H1 (cell line): Measurements from ENCODE around the gene ZNF598. TPM values are rescaled to one million over a fixed set of nuclear protein-coding genes. Genes with fewer than 3 reads are reported as not detected.

Experiments
- CHD7 ChIP-seq: fragments of 300-600 bp; sonication (generic); IDR thresholded peaks from 2 replicates; pipeline ENCODE4 v1.7.1; 2012; ENCODE audit warnings: low read length, moderate library complexity, mild to moderate bottlenecking, inconsistent platforms; ENCODE audit not compliant: insufficient replicate concordance
- GABPA ChIP-seq: IDR thresholded peaks from 2 replicates; pipeline ENCODE4 v1.6.1; 2011; ENCODE audit warnings: mild to moderate bottlenecking, low read length, moderate library complexity, borderline replicate concordance; ENCODE audit not compliant: insufficient read depth
- PHF8 ChIP-seq: fragments of 200-600 bp; sonication (generic); conservative IDR thresholded peaks from 2 replicates; pipeline ENCODE4 v1.7.1; 2012; ENCODE audit warnings: low read depth, mild to moderate bottlenecking, inconsistent platforms, low read length, moderate library complexity
- POLR2A ChIP-seq, 2 experiments: IDR thresholded peaks; 1 replicate in 1 of 2; 2 replicates in 1 of 2; pipeline ENCODE4 v1.6.1; 2011; ENCODE audit warnings: low read depth in 2 of 2, low read length in 2 of 2, mild to moderate bottlenecking in 2 of 2; ENCODE audit errors: control extremely low read depth in 1 of 2
- RNF2 ChIP-seq: fragments of 200-900, 300-1000 bp; sonication (generic); IDR thresholded peaks from 2 replicates; pipeline ENCODE4 v1.7.1; 2016; ENCODE audit warnings: borderline replicate concordance, low read depth, mild to moderate bottlenecking, antibody characterized with exemption, low read length; ENCODE audit not compliant: poor library complexity, severe bottlenecking; ENCODE audit errors: missing control alignments
- SIRT6 ChIP-seq: IDR thresholded peaks from one replicate; pipeline ENCODE4 v1.7.1; 2012; ENCODE audit warnings: low read length, inconsistent platforms
- SIX5 ChIP-seq: IDR thresholded peaks from 2 replicates; pipeline ENCODE4 v1.6.1; 2011; ENCODE audit warnings: mild to moderate bottlenecking, low read depth, low read length
- SP1 ChIP-seq: IDR thresholded peaks from 2 replicates; pipeline ENCODE4 v1.6.1; 2011; ENCODE audit warnings: low read depth, low read length
- TAF7 ChIP-seq: optimal IDR thresholded peaks from 2 replicates; pipeline ENCODE3; 2011; ENCODE audit warnings: low read depth, mild to moderate bottlenecking, inconsistent platforms, low read length, moderate library complexity, borderline replicate concordance
- TEAD4 ChIP-seq: IDR thresholded peaks from 2 replicates; pipeline ENCODE4 v1.6.1; 2012; ENCODE audit warnings: low read depth, low read length, inconsistent platforms, mixed read lengths
- polyA plus RNA-seq, 7 experiments: library from polyadenylated mRNA; depleted of rRNA in 3 of 7; stranded (reverse) in 5 of 7; unstranded in 2 of 7; fragments of >200 nt in 5 of 7; fragments of 200-250 nt in 2 of 7; gene quantifications; 1 replicate in 5 of 7; 2 replicates in 1 of 7; 4 replicates in 1 of 7; pipeline versions ENCODE4 v1.2.1 to v1.2.3, GENCODE V29; 2011 to 2013; ENCODE audit warnings: missing spikeins in 2 of 7, mixed read lengths in 2 of 7
- total RNA-seq: library from RNA; stranded (reverse); fragmentation: NEBNext Ultra II Directional; extraction: Animal tissue kit (Norgen Biotek cat#: 25700); gene quantifications from 2 replicates; pipeline ENCODE4 v1.2.1, GENCODE V29; 2021

Gene ZNF598
- total and polyA plus RNA-seq, 2 of the 8 experiments (the other 6 are each of a cell fraction or from before 2014, with no cell fraction given): 29.3 to 47.6 TPM

GRCh38 chr16:2009164-2009711 lies 383 bp downstream of the ZNF598 start (continued):
- TF ChIP-seq SIRT6 (no peak), RNF2 (no peak), PHF8 (no peak), POLR2A (IDR thresholded peaks at IDR 0.05; ENCODE audit: control extremely low read depth in 1 of 2, low read depth in 2 of 2, low read length in 2 of 2) (no peak), SP1 (no peak), TAF7 (no peak), TEAD4 (no peak), SIX5 (no peak), GABPA (no peak), CHD7 (no peak)
- TF ChIP-seq, all 59 proteins: peak for 4
